ENCODE data around the gene DBF4.
"Not testable (repeated sequence)": the region's sequence is repeated elsewhere in the genome, so short reads cannot be mapped to it uniquely, and the experiment has no call there.

Gene DBF4

GRCh38 chr7:87872346-87872745 lies 3.9 kb upstream of the DBF4 start:
- H3K4me1 Mint-ChIP-seq (ENCODE audit: low read depth): peaks cover 25% of the 10 kb centered on the region
- H3K9me3 Mint-ChIP-seq: peaks cover 47% of the 10 kb centered on the region
- peak overlapping the region; percentile 31 for H3K27ac Mint-ChIP-seq
- H3K4me3 Mint-ChIP-seq: no peak overlapping the region
- H3K36me3 Mint-ChIP-seq (ENCODE audit: low read depth): peaks cover 65% of the 10 kb centered on the region
- no peaks in the 10 kb centered on the region for H3K27me3 Mint-ChIP-seq (ENCODE audit: low read depth)
- DNase-seq (ENCODE audit: low spot score): no peak

GRCh38 chr7:87873328-87873727 lies 3.0 kb upstream of the DBF4 start:
- Mint-ChIP-seq H3K4me1 (ENCODE audit: low read depth) (peaks cover 30% of the 10 kb centered on the region), H3K36me3 (ENCODE audit: low read depth) (peaks cover 58% of the 10 kb centered on the region), H3K4me3 (peak overlapping the region; percentile 89), H3K9me3 (peaks cover 42% of the 10 kb centered on the region)
- DNase-seq (ENCODE audit: low spot score); H3K27me3 Mint-ChIP-seq (ENCODE audit: low read depth); H3K27ac Mint-ChIP-seq: not testable (repeated sequence)

GRCh38 chr7:87874066-87874465 lies 2.2 kb upstream of the DBF4 start:
- peaks cover 50% of the 10 kb centered on the region for H3K36me3 Mint-ChIP-seq (ENCODE audit: low read depth)
- H3K27me3 Mint-ChIP-seq (ENCODE audit: low read depth): no peaks in the 10 kb centered on the region
- H3K4me1 Mint-ChIP-seq (ENCODE audit: low read depth): peaks cover 31% of the 10 kb centered on the region
- H3K4me3 Mint-ChIP-seq: peak overlapping the region; percentile 89
- DNase-seq (ENCODE audit: low spot score): no peak
- H3K27ac Mint-ChIP-seq: peak overlapping the region; percentile 78
- peaks cover 40% of the 10 kb centered on the region for H3K9me3 Mint-ChIP-seq

GRCh38 chr7:87875151-87876039 lies 898 bp upstream of the DBF4 start:
- peaks cover 27% of the 10 kb centered on the region for H3K9me3 Mint-ChIP-seq
- H3K4me3 Mint-ChIP-seq: peak overlapping the region; percentile 97
- peaks cover 38% of the 10 kb centered on the region for H3K4me1 Mint-ChIP-seq (ENCODE audit: low read depth)
- H3K27me3 Mint-ChIP-seq (ENCODE audit: low read depth): no peaks in the 10 kb centered on the region
- peaks cover 50% of the 10 kb centered on the region for H3K36me3 Mint-ChIP-seq (ENCODE audit: low read depth)
- no peak for DNase-seq (ENCODE audit: low spot score)
- peak overlapping the region; percentile 78 for H3K27ac Mint-ChIP-seq

- Mint-ChIP-seq H3K9me3 (peaks cover 13% of the 10 kb centered on the region), H3K27me3 (ENCODE audit: low read depth) (no peaks in the 10 kb centered on the region), H3K4me3 (peak overlapping the region; percentile 97), H3K27ac (peak overlapping the region; percentile 97), H3K4me1 (ENCODE audit: low read depth) (peaks cover 45% of the 10 kb centered on the region), H3K36me3 (ENCODE audit: low read depth) (peaks cover 46% of the 10 kb centered on the region)
- DNase-seq (ENCODE audit: low spot score): peak; percentile 49
Observed at GRCh38 chr7:87876869-87877234, 559 bp downstream of the DBF4 start.

- H3K4me3 Mint-ChIP-seq: peak overlapping the region; percentile 97
- peaks cover 7% of the 10 kb centered on the region for H3K9me3 Mint-ChIP-seq
- no peak for DNase-seq (ENCODE audit: low spot score)
- peaks cover 44% of the 10 kb centered on the region for H3K4me1 Mint-ChIP-seq (ENCODE audit: low read depth)
- H3K27ac Mint-ChIP-seq: peak overlapping the region; percentile 97
- H3K27me3 Mint-ChIP-seq (ENCODE audit: low read depth): no peaks in the 10 kb centered on the region
- peaks cover 45% of the 10 kb centered on the region for H3K36me3 Mint-ChIP-seq (ENCODE audit: low read depth)
Observed at GRCh38 chr7:87877366-87878040, 1.2 kb downstream of the DBF4 start.

- H3K4me3 Mint-ChIP-seq: peak overlapping the region; percentile 97
- no peak for DNase-seq (ENCODE audit: low spot score)
- peaks cover 44% of the 10 kb centered on the region for H3K4me1 Mint-ChIP-seq (ENCODE audit: low read depth)
- peak overlapping the region; percentile 37 for H3K27ac Mint-ChIP-seq
- no peaks in the 10 kb centered on the region for H3K27me3 Mint-ChIP-seq (ENCODE audit: low read depth)
- H3K36me3 Mint-ChIP-seq (ENCODE audit: low read depth): peaks cover 45% of the 10 kb centered on the region
- no peaks in the 10 kb centered on the region for H3K9me3 Mint-ChIP-seq
Observed at GRCh38 chr7:87878208-87878735, 2.0 kb downstream of the DBF4 start.

GRCh38 chr7:87882151-87882937 lies 6.1 kb downstream of the DBF4 start:
- Mint-ChIP-seq H3K27me3 (ENCODE audit: low read depth) (no peaks in the 10 kb centered on the region), H3K27ac (no peak overlapping the region), H3K9me3 (no peaks in the 10 kb centered on the region), H3K4me1 (ENCODE audit: low read depth) (peaks cover 36% of the 10 kb centered on the region), H3K36me3 (ENCODE audit: low read depth) (peaks cover 56% of the 10 kb centered on the region), H3K4me3 (no peak overlapping the region)
- no peak for DNase-seq (ENCODE audit: low spot score)

GRCh38 chr7:87885018-87885417 lies 8.7 kb downstream of the DBF4 start:
- no peak overlapping the region for H3K4me3 Mint-ChIP-seq
- H3K9me3 Mint-ChIP-seq: no peaks in the 10 kb centered on the region
- H3K4me1 Mint-ChIP-seq (ENCODE audit: low read depth): peaks cover 30% of the 10 kb centered on the region
- H3K36me3 Mint-ChIP-seq (ENCODE audit: low read depth): peaks cover 62% of the 10 kb centered on the region
- no peaks in the 10 kb centered on the region for H3K27me3 Mint-ChIP-seq (ENCODE audit: low read depth)
- no peak overlapping the region for H3K27ac Mint-ChIP-seq
- DNase-seq (ENCODE audit: low spot score): no peak

- peaks cover 29% of the 10 kb centered on the region for H3K4me1 Mint-ChIP-seq (ENCODE audit: low read depth)
- no peaks in the 10 kb centered on the region for H3K27me3 Mint-ChIP-seq (ENCODE audit: low read depth)
- no peak overlapping the region for H3K27ac Mint-ChIP-seq
- H3K36me3 Mint-ChIP-seq (ENCODE audit: low read depth): peaks cover 60% of the 10 kb centered on the region
- H3K4me3 Mint-ChIP-seq: no peak overlapping the region
- DNase-seq (ENCODE audit: low spot score): no peak
- no peaks in the 10 kb centered on the region for H3K9me3 Mint-ChIP-seq
Observed at GRCh38 chr7:87886875-87887274, 10.6 kb downstream of the DBF4 start.

GRCh38 chr7:87895363-87895762 lies 19.1 kb downstream of the DBF4 start:
- Mint-ChIP-seq H3K36me3 (ENCODE audit: low read depth) (peaks cover 73% of the 10 kb centered on the region), H3K4me3 (no peak overlapping the region), H3K9me3 (no peaks in the 10 kb centered on the region), H3K4me1 (ENCODE audit: low read depth) (peaks cover 26% of the 10 kb centered on the region), H3K27me3 (ENCODE audit: low read depth) (no peaks in the 10 kb centered on the region), H3K27ac (no peak overlapping the region)
- DNase-seq (ENCODE audit: low spot score): no peak

GRCh38 chr7:87899255-87899654 lies 23.0 kb downstream of the DBF4 start:
- Mint-ChIP-seq H3K27me3 (ENCODE audit: low read depth) (no peaks in the 10 kb centered on the region), H3K4me3 (no peak overlapping the region), H3K4me1 (ENCODE audit: low read depth) (peaks cover 25% of the 10 kb centered on the region), H3K9me3 (no peaks in the 10 kb centered on the region), H3K36me3 (ENCODE audit: low read depth) (peaks cover 72% of the 10 kb centered on the region), H3K27ac (no peak overlapping the region)
- DNase-seq (ENCODE audit: low spot score): no peak

GRCh38 chr7:87907136-87907906 lies 31.0 kb downstream of the DBF4 start:
- DNase-seq (ENCODE audit: low spot score); H3K27ac Mint-ChIP-seq; H3K9me3 Mint-ChIP-seq; H3K4me1 Mint-ChIP-seq (ENCODE audit: low read depth); H3K27me3 Mint-ChIP-seq (ENCODE audit: low read depth); H3K4me3 Mint-ChIP-seq: not testable (repeated sequence)
- peaks cover 30% of the 10 kb centered on the region for H3K36me3 Mint-ChIP-seq (ENCODE audit: low read depth)

Measured in T-helper 2 cell treated with Interferon-gamma antibody and Interleukin-4, amounts not matched to agents 5 μg/mL and 100 μg/mL, for 36 hours (primary cell).